ENCODE data around the gene MTR.

Gene MTR

DNA sequence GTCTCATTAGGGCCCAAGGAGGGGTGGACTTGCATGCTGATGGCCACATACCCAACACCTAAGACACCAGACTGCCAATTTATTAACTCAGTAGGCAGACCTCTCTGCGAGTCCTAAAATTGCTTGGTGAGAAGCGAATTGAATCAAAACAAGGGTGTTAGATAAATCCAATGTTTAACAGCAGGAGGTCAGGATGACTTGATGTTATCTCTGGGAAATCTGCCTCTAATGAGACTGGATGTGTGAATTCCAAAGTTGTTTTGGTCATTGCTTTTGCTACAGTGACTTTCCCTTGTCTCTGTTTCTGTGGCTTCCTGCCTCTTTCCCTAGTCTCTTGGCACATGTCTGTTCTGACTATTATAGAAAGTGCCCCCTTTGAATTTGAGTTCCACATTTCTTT is 20.8 kb downstream of the MTR start:
- TF ChIP-seq ARNTL (CRISPR knock-in tag; IDR thresholded peaks at IDR 0.05; ENCODE audit: borderline replicate concordance, low read depth), result no peak
- TF ChIP-seq, protein P1, sequence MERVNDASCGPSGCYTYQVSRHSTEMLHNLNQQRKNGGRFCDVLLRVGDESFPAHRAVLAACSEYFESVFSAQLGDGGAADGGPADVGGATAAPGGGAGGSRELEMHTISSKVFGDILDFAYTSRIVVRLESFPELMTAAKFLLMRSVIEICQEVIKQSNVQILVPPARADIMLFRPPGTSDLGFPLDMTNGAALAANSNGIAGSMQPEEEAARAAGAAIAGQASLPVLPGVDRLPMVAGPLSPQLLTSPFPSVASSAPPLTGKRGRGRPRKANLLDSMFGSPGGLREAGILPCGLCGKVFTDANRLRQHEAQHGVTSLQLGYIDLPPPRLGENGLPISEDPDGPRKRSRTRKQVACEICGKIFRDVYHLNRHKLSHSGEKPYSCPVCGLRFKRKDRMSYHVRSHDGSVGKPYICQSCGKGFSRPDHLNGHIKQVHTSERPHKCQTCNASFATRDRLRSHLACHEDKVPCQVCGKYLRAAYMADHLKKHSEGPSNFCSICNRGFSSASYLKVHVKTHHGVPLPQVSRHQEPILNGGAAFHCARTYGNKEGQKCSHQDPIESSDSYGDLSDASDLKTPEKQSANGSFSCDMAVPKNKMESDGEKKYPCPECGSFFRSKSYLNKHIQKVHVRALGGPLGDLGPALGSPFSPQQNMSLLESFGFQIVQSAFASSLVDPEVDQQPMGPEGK (CRISPR knock-in tag; IDR thresholded peaks at IDR 0.05; ENCODE audit: borderline replicate concordance), result no peak
- TF ChIP-seq TCF4 (CRISPR knock-in tag; IDR thresholded peaks at IDR 0.05; ENCODE audit: borderline replicate concordance), result no peak
- TF ChIP-seq, protein P2, sequence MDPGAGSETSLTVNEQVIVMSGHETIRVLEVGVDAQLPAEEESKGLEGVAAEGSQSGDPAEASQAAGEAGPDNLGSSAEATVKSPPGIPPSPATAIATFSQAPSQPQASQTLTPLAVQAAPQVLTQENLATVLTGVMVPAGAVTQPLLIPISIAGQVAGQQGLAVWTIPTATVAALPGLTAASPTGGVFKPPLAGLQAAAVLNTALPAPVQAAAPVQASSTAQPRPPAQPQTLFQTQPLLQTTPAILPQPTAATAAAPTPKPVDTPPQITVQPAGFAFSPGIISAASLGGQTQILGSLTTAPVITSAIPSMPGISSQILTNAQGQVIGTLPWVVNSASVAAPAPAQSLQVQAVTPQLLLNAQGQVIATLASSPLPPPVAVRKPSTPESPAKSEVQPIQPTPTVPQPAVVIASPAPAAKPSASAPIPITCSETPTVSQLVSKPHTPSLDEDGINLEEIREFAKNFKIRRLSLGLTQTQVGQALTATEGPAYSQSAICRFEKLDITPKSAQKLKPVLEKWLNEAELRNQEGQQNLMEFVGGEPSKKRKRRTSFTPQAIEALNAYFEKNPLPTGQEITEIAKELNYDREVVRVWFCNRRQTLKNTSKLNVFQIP (CRISPR knock-in tag; IDR thresholded peaks at IDR 0.05; ENCODE audit: borderline replicate concordance, low read depth), result no peak
- ATAC-seq, result no peak

- TF ChIP-seq GLIS3 (CRISPR knock-in tag; IDR thresholded peaks at IDR 0.05) (no peak), ZFP3 (CRISPR knock-in tag; IDR thresholded peaks at IDR 0.05) (no peak), TSHZ2 (CRISPR knock-in tag; IDR thresholded peaks at IDR 0.05) (no peak), ZFP30 (CRISPR knock-in tag; IDR thresholded peaks at IDR 0.05) (no peak), ZC3H10 (CRISPR knock-in tag; IDR thresholded peaks at IDR 0.05) (no peak), TOX (CRISPR knock-in tag; IDR thresholded peaks at IDR 0.05; ENCODE audit: borderline replicate concordance) (no peak), CREB5 (CRISPR knock-in tag; IDR thresholded peaks at IDR 0.05; ENCODE audit: low read depth) (no peak), OSR1 (CRISPR knock-in tag; IDR thresholded peaks at IDR 0.05) (no peak)
- TF ChIP-seq, protein P2 (CRISPR knock-in tag; IDR thresholded peaks at IDR 0.05; ENCODE audit: borderline replicate concordance, low read depth), result no peak
- TF ChIP-seq, protein P1 (CRISPR knock-in tag; IDR thresholded peaks at IDR 0.05; ENCODE audit: borderline replicate concordance), result no peak
- ATAC-seq, result no peak
Observed at GRCh38 chr1:236819856-236820255, 24.8 kb downstream of the MTR start.

GRCh38 chr1:236821091-236821627 is 26.1 kb downstream of the MTR start:
- no peak for ATAC-seq
- no peak for TF ChIP-seq PPARA (CRISPR knock-in tag; IDR thresholded peaks at IDR 0.05; ENCODE audit: borderline replicate concordance)
- TF ChIP-seq ZNF565 (CRISPR knock-in tag; conservative IDR thresholded peaks at IDR 0.05; ENCODE audit: low read depth), result no peak
- no peak for TF ChIP-seq ZFP3 (CRISPR knock-in tag; IDR thresholded peaks at IDR 0.05)
- TF ChIP-seq, protein P1 (CRISPR knock-in tag; IDR thresholded peaks at IDR 0.05; ENCODE audit: borderline replicate concordance), result no peak
- TF ChIP-seq ZNF8 (CRISPR knock-in tag; IDR thresholded peaks at IDR 0.05), result no peak
- TF ChIP-seq TOX (CRISPR knock-in tag; IDR thresholded peaks at IDR 0.05; ENCODE audit: borderline replicate concordance), result no peak
- TF ChIP-seq CSRNP3 (CRISPR knock-in tag; IDR thresholded peaks at IDR 0.05), result no peak
- TF ChIP-seq ARNTL (CRISPR knock-in tag; IDR thresholded peaks at IDR 0.05; ENCODE audit: borderline replicate concordance, low read depth), result no peak
- no peak for TF ChIP-seq TSHZ2 (CRISPR knock-in tag; IDR thresholded peaks at IDR 0.05)
- TF ChIP-seq CSDC2 (CRISPR knock-in tag; IDR thresholded peaks at IDR 0.05), result no peak
- no peak for TF ChIP-seq ZNF70 (CRISPR knock-in tag; IDR thresholded peaks at IDR 0.05)

Data from SK-N-SH treated with all-trans-retinoic acid at 6 μM for 48 hours (cell line).